Forelimb muscle (tissue), 1 donor: ENCODE measurements around the gene IGF1. TPM values are rescaled to one million over a fixed set of nuclear protein-coding genes. Genes with fewer than 3 reads are reported as not detected.

Source experiments
- DNase-seq: peaks from one replicate; pipeline ENCODE4 v3.0.0-alpha.2; 2013; ENCODE audit warnings: low read depth
- polyA plus RNA-seq: library from polyadenylated mRNA; unstranded; fragments of 120-200 nt; gene quantifications from one replicate; pipeline ENCODE4 v1.2.1, GENCODE V29; 2013; ENCODE audit not compliant: insufficient read length

Gene IGF1
- polyA plus RNA-seq: 33.4 TPM

DNA sequence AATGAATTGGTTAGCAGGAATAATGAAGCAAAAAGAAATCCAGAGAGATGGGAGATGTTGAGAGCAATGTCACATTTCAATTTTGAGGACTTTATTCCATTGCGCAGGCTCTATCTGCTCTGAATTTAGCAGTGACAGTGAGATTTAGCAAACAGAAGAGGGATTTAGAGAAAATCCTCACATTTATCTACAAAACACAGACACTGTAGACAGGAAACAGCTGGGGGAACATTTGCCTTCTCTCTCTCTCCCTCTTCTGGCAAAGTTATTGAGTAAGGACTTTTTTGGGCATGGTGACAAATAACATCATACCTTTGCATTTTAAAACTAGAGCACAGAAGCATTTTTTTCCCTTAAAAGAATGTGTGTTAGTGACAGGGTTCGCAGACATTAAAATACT is at the start of gene IGF1:
Gene IGF1 (minus strand): TSS at position 158 of the 400 bp plus-strand sequence. CDS start 182 bp downstream, outside the sequence.
- no peak for DNase-seq

DNA sequence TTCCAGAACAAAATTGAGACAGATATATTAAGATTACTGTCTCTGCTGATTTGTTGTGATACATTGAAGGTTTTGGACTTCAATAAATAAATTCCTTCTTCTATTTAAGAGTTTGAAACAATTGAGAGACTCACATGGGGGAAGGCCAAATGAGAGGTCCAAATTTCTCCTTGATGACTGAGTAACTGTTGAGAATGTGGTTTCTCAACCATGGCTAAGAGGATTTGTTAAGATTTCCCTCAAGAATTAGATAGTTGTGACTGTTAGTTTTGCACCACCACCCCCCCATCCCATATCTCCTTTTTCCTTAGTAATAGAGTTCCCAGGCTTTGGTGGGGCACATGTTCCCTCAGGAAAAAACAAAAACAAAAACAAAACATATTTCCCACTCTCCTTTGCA is 47.7 kb upstream of the IGF1 start:
- no peak for DNase-seq

DNA sequence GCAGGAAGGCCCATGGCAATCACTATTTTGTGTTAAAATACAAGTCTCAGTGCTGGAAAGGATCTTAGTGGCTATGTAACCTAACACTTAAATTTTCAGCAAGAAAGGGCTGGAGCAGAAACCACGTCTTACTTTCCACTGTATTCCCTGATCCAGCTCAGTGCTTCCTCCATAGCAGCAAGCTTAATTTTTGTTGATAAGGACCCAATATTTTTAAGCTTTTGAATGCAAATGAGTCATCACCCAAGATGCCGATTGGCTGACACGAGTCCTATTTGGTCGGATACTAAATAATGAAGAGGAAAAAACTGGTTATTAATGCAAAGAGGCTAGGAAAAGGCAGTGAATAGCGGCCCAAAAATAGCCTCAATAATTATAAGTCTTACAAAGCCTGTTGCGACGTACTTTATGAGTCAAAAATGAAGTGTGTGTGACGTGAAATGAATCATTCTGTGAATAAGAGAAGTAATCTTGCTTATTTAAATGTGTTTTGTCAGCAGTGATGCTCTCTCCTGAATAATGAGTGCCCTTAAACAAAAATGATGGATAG is 46.9 kb upstream of the IGF1 start:
- no peak for DNase-seq

DNA sequence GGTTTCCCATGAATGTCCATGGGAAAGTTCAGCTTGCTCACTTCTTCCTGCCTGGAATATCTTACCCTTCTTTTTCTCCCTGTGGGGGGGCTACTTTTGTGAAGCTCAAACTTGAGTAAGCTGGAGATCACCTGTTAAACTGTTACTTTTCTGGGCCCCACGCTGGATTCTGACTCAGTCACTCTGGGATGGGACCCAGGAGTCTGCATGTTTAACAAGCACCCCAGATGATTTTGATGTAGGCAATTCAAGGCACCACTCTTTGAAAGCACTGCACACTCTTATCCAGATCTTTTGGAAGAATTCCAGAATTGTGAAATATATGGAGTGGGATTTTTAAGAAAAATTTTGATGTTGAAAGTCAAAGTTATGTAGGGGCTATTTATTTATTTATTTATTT is 46.3 kb upstream of the IGF1 start:
- no peak for DNase-seq

- no peak for DNase-seq
These were observed 42.4 kb upstream of the IGF1 start for GRCh38 chr12:102522768-102523167.

GRCh38 chr12:102521662-102522277 is 41.4 kb upstream of the IGF1 start:
- no peak for DNase-seq

DNA sequence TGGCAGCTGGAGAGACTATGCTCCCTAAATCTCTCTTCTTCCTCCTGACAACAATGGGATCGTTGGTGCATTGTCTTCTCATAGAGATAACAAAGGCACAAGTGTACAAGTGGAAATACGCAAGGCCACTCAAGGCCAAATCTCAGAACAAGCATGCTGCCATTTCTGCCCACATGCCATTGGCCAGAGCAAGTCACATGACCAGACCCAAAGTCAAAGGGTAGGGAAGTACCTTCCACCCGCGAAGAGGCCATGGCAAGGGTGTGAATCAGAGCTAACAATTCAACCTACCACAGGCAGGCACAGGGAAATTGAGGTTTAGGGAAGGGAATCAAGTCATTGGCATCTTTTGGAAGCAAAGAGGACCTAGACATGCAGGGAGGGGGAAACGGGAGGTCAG is 38.5 kb upstream of the IGF1 start:
- DNase-seq: no peak

GRCh38 chr12:102514696-102515095 is 34.3 kb upstream of the IGF1 start:
- DNase-seq: no peak

GRCh38 chr12:102513739-102514138 is 33.4 kb upstream of the IGF1 start:
- DNase-seq: no peak

- DNase-seq: no peak
These were observed 32.9 kb upstream of the IGF1 start for GRCh38 chr12:102513272-102513671.

- no peak for DNase-seq
These were observed 32.2 kb upstream of the IGF1 start for GRCh38 chr12:102512523-102512922.

DNA sequence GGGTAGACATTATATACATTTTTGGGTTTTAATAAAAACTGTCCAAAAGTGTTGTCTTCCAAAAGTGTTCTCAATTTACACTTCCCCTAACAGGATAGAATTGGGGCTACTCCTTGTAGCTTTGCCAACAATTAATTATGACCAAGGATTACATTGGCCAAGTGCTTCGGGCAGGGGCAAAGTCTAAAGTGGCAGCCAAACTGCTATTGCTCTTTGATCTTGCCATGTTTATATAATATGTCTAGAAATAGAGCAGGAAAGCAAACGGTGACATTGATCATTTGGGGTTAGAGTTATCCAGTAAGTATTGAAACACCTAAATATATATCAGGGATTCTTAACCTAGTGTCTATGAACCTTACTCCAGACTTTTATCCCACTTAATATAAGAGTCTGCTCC is 31.2 kb upstream of the IGF1 start:
- DNase-seq: no peak

DNA sequence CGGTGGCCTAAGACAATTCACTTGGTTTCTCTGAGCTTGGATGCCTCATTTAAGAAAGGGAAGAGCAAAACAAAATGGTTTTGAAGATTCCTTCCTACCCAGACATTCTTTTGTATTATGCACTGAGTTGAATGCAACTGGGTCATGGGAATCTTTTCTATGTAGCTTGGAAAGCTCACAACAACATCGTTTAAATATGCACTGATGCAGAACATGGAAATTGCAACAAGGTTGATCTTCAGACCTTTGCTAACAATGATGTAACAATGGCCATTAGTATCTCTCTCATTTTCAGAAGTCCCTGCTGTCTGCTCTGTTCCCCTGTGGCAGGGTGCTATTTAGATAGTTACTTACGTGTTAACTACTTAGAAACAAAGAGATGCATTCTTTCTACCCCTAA is 30.1 kb upstream of the IGF1 start:
- no peak for DNase-seq

DNA sequence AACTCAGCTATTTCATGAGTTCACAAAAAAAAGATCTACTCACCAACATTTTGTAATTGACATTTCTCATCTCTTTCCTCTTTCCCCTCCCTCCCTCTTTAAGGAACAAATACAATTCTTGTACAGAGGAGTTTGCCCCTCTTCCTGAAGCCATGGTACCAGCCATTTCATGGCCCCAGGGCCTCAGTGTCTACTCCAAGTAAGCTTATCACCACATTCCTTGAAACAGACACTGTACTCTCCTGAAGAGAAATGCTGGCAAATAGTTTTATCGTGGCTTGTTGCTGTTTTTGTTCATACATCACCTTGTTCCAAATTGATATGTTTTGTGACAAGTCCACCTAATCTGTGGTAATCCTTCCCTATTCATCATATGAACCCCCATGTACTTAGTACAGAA is 29.7 kb upstream of the IGF1 start:
- DNase-seq: no peak

DNA sequence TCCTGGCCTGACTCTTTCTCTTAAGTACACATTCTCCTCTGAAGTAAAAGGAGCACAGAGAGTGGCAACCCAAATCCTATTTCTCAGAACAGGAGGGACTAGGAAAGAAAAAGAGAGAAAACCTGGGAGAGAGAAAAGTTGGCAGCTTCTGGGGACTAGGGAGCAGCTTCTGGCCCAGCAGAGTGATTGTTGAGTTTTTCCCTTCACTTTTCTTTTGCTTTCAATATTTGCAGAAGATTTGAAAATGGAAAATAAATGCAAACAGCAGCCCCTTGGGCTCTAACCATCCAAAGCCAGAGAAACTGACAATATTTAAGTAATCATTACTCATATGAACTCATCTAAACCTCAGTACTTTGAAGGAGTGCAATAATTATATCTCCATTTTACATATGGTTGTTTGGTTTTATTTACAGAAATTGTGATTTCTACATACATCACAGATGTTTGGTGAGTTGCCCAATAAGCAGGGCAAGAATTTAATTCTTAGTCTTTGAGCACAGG is 28.8 kb upstream of the IGF1 start:
- DNase-seq: no peak

DNA sequence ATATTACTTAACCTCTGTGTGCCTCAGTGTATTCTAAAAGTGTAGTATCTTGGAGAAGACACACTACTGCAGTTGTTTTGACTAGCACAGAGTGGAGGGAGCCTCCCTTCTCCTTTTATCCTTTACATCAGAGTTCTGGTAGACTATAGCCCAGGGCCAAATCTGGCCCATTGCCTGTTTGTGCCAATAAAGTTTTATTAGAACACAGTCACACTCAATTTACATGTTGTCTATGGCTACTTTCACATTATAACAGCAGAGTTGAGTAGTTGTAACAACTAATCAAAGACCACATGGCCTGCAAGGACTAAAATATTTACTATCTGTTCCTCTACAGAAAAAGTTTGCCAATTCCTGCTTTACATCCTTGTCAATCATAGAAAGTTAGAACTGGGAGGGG is 27.7 kb upstream of the IGF1 start:
- no peak for DNase-seq

- DNase-seq: no peak
These were observed 26.9 kb upstream of the IGF1 start for GRCh38 chr12:102507301-102507700.

DNA sequence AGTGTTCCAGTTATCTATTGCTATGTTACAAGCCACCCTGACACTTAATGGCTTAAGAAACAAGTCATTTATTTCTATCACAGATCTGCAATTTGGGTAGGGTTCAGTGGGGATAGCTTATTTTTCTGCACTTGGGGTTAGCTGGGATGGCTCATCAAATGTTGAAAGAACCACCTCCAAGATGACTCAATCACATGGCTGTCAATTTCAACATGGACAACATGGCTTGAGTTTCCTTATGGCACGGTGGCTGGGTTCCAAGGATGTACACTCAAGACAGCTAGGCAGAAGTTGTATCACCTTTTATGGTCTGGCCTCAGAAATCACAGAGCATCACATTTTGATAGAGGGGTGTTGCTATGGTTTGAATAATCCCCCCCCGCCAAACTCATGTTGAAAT is 24.5 kb upstream of the IGF1 start:
- no peak for DNase-seq

- DNase-seq: no peak
These were observed 23.9 kb upstream of the IGF1 start for GRCh38 chr12:102504280-102504679.

- DNase-seq: no peak
These were observed 23.5 kb upstream of the IGF1 start for GRCh38 chr12:102503831-102504230.

DNA sequence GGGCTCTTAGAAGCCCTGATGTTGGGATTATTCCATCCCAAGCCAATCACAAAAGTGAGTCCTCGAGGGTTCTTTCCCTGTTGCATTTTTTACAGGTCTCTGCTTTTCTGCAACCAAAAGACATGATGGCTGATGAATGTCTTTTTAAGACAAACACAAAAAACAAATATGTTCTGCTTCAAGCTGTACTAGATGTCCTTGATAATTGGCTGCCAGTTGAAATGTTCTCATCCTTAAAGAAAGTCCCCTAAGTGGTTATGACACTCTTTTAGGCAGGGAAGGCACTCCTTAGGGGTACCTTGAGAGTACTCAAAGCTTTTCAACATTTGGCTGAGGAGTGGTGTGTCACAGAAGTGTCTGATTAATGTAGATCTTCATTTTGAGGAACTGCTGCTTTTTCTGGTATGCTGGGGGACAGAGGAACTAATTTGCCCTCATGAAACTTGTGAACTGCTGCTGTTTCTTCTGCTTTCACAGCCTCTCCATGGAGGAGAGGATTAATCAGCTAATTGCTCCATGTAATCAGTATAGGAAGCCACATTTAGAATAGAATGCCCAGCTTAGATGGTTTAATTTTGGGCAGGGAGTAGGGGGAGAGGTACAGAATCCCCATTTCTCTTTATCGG is 22.8 kb upstream of the IGF1 start:
- DNase-seq: no peak

- DNase-seq: no peak
These were observed 21.4 kb upstream of the IGF1 start for GRCh38 chr12:102501773-102502172.

- no peak for DNase-seq
These were observed 18.1 kb upstream of the IGF1 start for GRCh38 chr12:102498471-102498870.
